Prostate gland (tissue), 2 donors: ENCODE results near the gene GRIN3B.

Experiments used
- CTCF ChIP-seq, 4 experiments: fragments of 200-600 bp in 2 of 4; fragments of 450-650 bp in 2 of 4; sonication (generic) in 2 of 4; IDR thresholded peaks; 1 replicate in 3 of 4; 2 replicates in 1 of 4; pipeline ENCODE4 v1.5.1; 2016 to 2019; ENCODE audit warnings: antibody characterized with exemption in 4 of 4, mild to moderate bottlenecking in 2 of 4, moderate library complexity in 2 of 4
- POLR2A ChIP-seq: fragments of 450-650 bp; IDR thresholded peaks from one replicate; pipeline ENCODE4 v1.6.1; 2016; ENCODE audit warnings: antibody characterized with exemption, mild to moderate bottlenecking

DNA sequence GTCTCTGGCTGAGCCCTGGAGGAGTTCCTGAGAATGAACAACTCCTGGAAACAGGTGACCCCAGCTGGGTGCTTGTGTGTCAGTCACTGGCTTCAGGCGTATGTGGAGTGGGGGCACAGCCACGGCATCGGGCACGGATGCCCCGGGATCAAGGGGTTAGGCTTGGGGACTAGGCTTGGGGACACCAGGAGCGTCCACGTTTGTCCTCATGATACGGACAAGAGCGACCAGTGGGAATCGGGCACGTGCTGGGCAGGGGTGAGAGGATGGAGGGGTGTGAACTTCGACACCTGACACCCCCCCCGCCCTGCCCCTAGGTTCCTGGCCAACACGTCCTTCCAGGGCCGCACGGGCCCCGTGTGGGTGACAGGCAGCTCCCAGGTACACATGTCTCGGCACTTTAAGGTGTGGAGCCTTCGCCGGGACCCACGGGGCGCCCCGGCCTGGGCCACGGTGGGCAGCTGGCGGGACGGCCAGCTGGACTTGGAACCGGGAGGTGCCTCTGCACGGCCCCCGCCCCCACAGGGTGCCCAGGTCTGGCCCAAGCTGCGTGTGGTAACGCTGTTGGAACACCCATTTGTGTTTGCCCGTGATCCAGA is 4.1 kb downstream of the GRIN3B start:
- TF ChIP-seq CTCF (IDR thresholded peaks at IDR 0.05): no peak
- no peak for TF ChIP-seq POLR2A
